Lower leg skin (tissue), 4 donors: ENCODE data around the gene MEF2D. TPM values are rescaled to one million over a fixed set of nuclear protein-coding genes. Genes with fewer than 3 reads are reported as not detected.

ENCODE experiments used
- DNase-seq, 2 donors: peaks; one replicate each; pipeline ENCODE4 v3.0.0-alpha.2; 2019; ENCODE audit warnings: low spot score in 2 of 2
- H3K4me3 ChIP-seq: fragments of 200-600 bp; sonication (generic); 2 replicates; pipeline ENCODE4 v1.5.1; 2017; ENCODE audit warnings: mild to moderate bottlenecking, low read depth; ENCODE audit not compliant: poor library complexity, severe bottlenecking
- CTCF ChIP-seq, 3 donors: fragments of 450-650 bp; IDR thresholded peaks; one replicate each; pipeline ENCODE4 v1.5.1; 2016; ENCODE audit warnings: antibody characterized with exemption in 3 of 3, mild to moderate bottlenecking in 3 of 3, moderate library complexity in 2 of 3
- POLR2A ChIP-seq, 2 donors: fragments of 450-650 bp; IDR thresholded peaks; one replicate each; pipeline ENCODE4 v1.6.1; 2016 to 2017; ENCODE audit warnings: antibody characterized with exemption in 2 of 2, mild to moderate bottlenecking in 1 of 2, moderate library complexity in 1 of 2
- WGBS, 2 donors: methylation state at CpG; one replicate each; pipeline ENCODE4 v1.1.5; 2018; 5-methylcytosine and 5-hydroxymethylcytosine counted together
- intact Hi-C: fragments of 100-400 bp; cut with DNase I; formaldehyde crosslinking; loops from one replicate; pipeline ENCODE4 v1.15.0; 2023; ENCODE audit warnings: low total_unique reads
- total RNA-seq, 4 donors: library from RNA; depleted of rRNA; stranded (reverse); fragments of >200 nt; gene quantifications; one replicate each; pipeline ENCODE4 v1.1.0, GENCODE V29; 2016

The MEF2D gene
- total RNA-seq, 4 donors from 2014 or later: 32.1 to 67.3 (median 55.6) TPM

DNA sequence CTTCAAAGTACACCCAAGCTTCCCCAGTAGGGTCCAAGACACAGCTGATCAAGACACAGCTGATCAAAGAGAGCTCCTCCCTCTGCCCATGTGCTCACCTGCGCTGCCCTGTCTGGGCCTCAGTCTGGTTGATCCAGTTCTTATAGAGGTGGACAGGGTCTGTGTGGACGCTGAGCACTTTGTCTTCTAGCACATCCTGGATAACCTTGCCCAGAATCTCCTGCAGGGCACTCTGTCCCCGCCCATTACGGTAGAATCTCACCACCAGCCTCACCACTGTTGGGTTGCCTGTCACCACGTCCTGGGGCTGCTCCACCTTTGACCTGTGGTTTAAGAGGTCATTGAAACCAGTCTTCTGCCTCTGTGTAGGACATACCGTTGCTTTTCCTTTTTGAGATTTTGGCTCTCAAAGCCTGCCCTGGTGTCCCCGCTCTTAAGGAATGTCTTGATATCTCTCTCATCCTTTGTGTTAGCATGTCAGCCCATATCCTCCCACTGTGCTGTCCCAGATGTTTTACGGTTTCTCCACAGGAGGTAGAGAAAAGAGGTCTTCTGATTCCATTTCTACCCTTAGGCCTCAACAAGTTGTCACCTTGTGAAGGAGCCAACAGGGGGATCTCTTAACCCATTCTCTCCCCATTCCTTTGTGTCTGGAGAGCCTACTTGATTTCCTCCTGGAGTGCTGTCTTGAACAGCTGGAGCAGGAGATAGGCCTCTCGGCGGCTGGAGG is 38.3 kb upstream of the MEF2D start:
- no peak overlapping the region for H3K4me3 ChIP-seq
- WGBS, 2 donors: 93 to 94% methylated on average over 10 of the region's 10 CpGs
- TF ChIP-seq POLR2A (IDR thresholded peaks at IDR 0.05) (no peak), CTCF (IDR thresholded peaks at IDR 0.05) (no peak)
- intact Hi-C loops: no loop called here
- DNase-seq: no peak

GRCh38 chr1:156537027-156537426 is 36.5 kb upstream of the MEF2D start:
- intact Hi-C loops: no loop called here
- no peak for DNase-seq
- H3K4me3 ChIP-seq: no peak overlapping the region
- WGBS, 2 donors: 90 to 96% methylated on average over 9 of the region's 9 CpGs
- no peak for TF ChIP-seq CTCF (IDR thresholded peaks at IDR 0.05)
- TF ChIP-seq POLR2A (IDR thresholded peaks at IDR 0.05): no peak

DNA sequence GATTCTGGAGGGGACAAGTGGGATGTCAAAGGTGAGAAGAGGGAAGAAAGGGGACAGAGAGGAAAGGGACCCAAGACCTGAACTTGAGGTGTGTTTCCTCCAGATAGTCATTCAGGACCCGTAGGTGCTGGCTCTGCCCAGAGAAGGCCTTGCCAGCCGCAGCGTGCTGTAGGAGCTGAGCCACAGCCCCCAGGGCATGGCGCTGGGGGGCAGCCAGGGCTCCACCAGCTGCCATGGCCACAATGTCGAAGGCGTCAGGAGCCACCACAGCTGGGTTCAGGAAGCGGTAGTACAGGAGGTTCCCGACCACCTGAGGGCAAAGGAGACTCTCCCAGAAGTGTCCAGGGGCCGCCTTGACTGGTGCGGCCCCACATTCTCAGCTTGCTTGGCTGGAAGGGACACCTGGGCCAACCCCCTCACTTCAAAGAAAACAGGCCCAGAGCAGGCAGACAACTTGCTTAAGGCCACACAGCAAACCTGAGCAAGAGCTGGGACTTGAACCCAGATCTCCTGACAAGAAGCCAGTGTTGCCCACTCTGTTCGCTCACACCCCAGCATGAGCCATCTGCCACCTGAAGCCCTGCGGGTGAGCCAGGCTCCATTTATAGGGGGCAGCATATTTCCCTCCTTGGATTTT is 34.0 kb upstream of the MEF2D start:
- no peak for DNase-seq
- intact Hi-C loops: no loop called here
- 93 to 96% methylated on average over 6 to 10 of the region's 12 CpGs for WGBS, 2 donors
- TF ChIP-seq POLR2A (IDR thresholded peaks at IDR 0.05) (no peak), CTCF (IDR thresholded peaks at IDR 0.05) (no peak)
- no peak overlapping the region for H3K4me3 ChIP-seq

GRCh38 chr1:156533568-156534220 is 33.1 kb upstream of the MEF2D start:
- intact Hi-C loops: no loop called here
- 92 to 99% methylated on average over 10 to 11 of the region's 11 CpGs for WGBS, 2 donors
- DNase-seq: no peak
- TF ChIP-seq POLR2A (IDR thresholded peaks at IDR 0.05) (no peak), CTCF (IDR thresholded peaks at IDR 0.05) (no peak)
- no peak overlapping the region for H3K4me3 ChIP-seq

- WGBS, 2 donors: 91 to 92% methylated on average over 4 of the region's 4 CpGs
- H3K4me3 ChIP-seq: no peak overlapping the region
- DNase-seq: no peak
- intact Hi-C loops: no loop called here
- TF ChIP-seq POLR2A (IDR thresholded peaks at IDR 0.05): no peak
- TF ChIP-seq CTCF (IDR thresholded peaks at IDR 0.05): no peak
Observed at GRCh38 chr1:156532374-156532773, 31.8 kb upstream of the MEF2D start.
